GM19372 (cell line): ENCODE measurements around the gene FADS3.

ENCODE experiments used
- ATAC-seq: cut with Tn5 transposase; IDR thresholded peaks from one replicate; pipeline ENCODE4 v1.9.1; 2021; ENCODE audit warnings: mild to moderate bottlenecking, low read depth, moderate library complexity; ENCODE audit not compliant: unreplicated experiment

FADS3 gene

GRCh38 chr11:61891331-61892084, at the start of gene FADS3:
Gene FADS3, minus strand, starts transcription at chr11:61891545. Its CDS starts 164 bp downstream, at chr11:61891381.
- ATAC-seq: peak; percentile 62

GRCh38 chr11:61940466-61940865, 49.1 kb upstream of the FADS3 start:
- ATAC-seq: no peak

- no peak for ATAC-seq
These were observed 44.5 kb upstream of the FADS3 start for GRCh38 chr11:61935861-61936260.

- ATAC-seq: no peak
These were observed 39.6 kb upstream of the FADS3 start for GRCh38 chr11:61930933-61931332.

GRCh38 chr11:61928606-61929005, 37.3 kb upstream of the FADS3 start:
- no peak for ATAC-seq

GRCh38 chr11:61927501-61927900, 36.2 kb upstream of the FADS3 start:
- no peak for ATAC-seq

GRCh38 chr11:61926235-61926634, 34.9 kb upstream of the FADS3 start:
- ATAC-seq: no peak

GRCh38 chr11:61925736-61926135, 34.4 kb upstream of the FADS3 start:
- no peak for ATAC-seq

GRCh38 chr11:61924064-61924455, 32.7 kb upstream of the FADS3 start:
- no peak for ATAC-seq

GRCh38 chr11:61923166-61924063, 32.1 kb upstream of the FADS3 start:
- ATAC-seq: no peak

- ATAC-seq: no peak
These were observed 31.2 kb upstream of the FADS3 start for GRCh38 chr11:61922539-61922938.

GRCh38 chr11:61921446-61921845, 30.1 kb upstream of the FADS3 start:
- ATAC-seq: no peak

- ATAC-seq: no peak
These were observed 28.6 kb upstream of the FADS3 start for GRCh38 chr11:61919705-61920631.

- no peak for ATAC-seq
These were observed 27.8 kb upstream of the FADS3 start for GRCh38 chr11:61918938-61919704.

- no peak for ATAC-seq
These were observed 27.0 kb upstream of the FADS3 start for GRCh38 chr11:61918251-61918937.

- ATAC-seq: no peak
These were observed 26.2 kb upstream of the FADS3 start, which contains the start of gene RAB3IL1 for GRCh38 chr11:61917334-61918109. Gene RAB3IL1, minus strand, starts transcription at chr11:61917566. Its CDS starts 199 bp downstream, at chr11:61917367.

GRCh38 chr11:61916737-61917333, 25.5 kb upstream of the FADS3 start:
- no peak for ATAC-seq
